NCI-H82 treated with DMSO at 0.1 percent for 48 hours (cell line): ENCODE data around the gene ZNF652.
"Not testable (repeated sequence)": the region's sequence is repeated elsewhere in the genome, so short reads cannot be mapped to it uniquely, and the experiment has no call there.

Experiments
- DNase-seq: peaks from one replicate; lab custom pipeline; 2025; ENCODE audit not compliant: unreplicated experiment; lab: John Stamatoyannopoulos, UW

Gene ZNF652

DNA sequence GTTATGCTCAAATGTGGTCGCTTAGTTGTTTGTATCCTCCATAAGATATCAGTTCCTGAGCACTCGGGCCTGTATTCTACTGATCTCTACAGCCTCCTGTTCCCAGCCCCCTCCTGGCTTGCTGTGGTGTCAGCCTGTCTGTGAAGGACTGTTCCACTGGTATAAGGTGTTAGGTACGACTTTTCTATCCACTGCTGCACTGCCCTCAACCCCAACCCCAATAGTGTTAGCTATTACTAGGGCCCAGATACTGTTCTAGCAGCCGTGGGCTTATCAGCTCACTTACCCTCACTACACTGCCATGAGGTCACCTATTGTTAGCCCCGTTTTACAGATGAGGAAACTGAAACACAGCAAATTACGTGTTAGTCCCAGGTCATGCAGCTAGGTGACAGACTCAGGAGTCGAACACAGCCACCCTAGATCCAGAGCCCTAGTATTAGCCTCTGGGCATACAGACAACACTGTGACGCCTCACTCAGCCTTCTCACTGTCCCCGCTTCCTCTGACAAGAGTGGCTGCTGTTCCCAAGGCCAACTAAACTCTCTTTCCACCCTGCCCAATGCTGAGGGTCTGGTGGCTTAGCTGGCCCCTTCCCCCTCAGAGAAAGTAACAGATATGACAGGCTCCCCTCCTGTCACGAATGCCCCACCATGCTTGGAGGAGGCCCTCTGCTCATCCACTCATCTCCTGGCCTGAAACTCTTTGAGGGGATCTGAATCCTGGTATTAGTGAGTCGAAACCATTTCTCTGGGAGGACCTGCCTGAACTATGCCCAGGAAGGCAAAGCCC is 25.6 kb upstream of the ZNF652 start:
- DNase-seq, result no peak

DNA sequence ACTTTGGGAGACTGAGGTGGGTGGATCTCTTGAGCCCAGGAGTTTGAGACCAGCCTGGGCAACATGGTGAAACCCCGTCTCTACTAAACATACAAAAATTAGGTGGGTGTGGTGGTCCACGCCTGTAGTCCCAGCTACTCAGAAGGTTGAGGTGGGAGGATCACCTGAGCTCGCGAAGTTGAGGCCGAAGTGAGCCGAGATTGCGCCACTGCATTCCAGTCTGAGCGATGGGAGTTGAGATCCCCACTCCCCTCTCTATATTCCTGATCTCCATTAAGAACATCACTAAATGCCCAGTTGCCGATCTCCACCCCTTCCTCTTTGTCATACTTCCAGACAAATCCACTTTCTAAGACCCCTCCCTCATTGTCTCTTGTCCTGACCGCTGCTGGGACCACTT is 24.3 kb upstream of the ZNF652 start:
- no peak for DNase-seq

DNA sequence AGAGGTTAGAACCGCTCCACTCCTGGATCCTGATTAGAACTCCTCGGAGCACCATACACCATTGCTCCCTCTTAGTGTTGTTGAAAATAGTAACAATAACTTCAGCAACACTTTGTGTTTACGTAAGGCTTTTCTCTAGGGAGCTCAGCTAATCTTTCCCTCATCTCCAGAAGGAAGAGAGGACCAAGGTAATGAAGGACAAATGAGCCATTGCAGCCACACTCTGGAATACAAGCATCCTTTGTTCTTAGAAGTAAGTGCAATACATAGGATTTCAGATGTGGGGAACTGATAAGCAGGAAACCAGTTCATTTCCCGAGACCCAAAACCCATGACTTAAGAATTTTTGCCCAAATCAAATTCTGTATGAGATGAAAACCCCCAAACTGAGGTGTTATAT is 22.9 kb upstream of the ZNF652 start:
- no peak for DNase-seq

DNA sequence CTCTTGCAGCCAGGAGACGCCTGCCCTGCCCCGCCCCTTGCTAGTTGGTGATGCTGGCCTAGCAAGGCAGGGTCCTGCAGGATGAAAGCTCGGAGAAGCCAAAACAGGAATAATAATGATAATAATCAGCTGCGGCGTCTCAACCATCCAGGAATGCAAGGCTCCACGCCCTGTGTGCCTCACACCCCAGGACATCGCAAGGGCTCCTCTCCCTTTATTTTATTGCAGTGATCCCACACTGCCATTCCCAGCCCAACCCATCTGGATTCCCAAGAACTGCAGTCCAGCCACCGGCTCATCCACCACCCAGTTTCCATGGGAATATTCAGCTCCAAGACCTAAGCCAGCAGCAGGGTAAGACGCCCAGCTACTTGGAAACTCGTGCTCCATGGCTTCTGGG is 21.0 kb upstream of the ZNF652 start:
- DNase-seq, result no peak

DNA sequence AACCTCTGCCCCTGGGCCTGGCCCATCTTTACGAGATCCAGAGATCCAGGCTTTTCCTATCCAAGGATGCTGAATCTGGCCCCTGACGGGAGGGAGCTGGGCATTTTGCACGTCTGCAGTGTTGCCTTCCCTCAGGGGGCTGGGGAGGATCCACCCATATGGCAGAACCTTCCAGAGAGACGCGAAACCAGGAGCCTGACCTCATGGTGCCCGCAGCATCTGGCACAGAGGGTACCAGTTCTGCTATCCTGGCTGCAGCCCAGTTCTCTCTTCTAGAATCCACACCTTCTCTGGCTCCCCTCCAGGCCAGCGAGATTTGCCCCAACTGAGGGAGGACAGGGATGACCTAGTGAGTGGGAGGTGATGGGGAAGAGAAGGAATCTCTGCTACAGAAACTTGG is 20.5 kb upstream of the ZNF652 start:
- no peak for DNase-seq

DNA sequence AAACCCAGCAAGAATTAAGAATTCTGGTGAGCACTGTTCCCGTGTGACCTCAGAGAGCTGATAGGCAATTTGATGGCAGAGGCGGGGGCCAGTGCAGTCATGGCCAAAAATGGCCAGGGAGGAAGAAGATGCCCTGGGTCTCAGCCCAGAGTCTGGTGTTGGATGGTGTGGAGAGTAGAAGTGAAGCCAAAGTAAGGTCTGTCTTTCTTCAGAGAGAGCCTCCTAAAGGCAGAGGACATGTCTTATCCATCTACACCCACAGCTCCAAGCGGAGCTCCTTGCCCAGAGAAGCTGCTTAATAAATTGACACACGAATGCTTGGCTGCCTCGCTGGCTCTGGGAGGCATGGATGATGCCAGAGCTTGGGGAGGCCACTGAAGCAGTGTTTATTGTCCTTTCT is 19.7 kb upstream of the ZNF652 start:
- DNase-seq, result no peak

DNA sequence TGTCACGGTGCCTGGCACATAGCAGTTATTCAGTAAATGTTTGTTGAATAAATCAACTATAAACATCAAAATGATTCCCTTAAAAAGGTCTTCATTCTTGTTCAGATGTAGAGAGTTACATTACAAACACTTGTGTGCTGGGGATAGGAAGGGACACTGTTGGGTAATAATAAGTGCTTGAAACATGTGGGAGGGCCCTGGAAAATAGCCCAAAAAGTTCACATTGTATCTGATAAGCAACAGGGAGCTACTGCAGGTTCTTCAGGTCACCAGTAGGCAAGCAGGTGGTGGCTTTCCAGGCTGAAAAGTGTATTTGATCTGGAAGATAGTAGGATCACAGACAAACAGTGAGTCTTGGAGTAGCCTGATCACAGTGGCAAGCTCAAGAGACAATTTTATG is 19.0 kb upstream of the ZNF652 start:
- DNase-seq, result no peak

DNA sequence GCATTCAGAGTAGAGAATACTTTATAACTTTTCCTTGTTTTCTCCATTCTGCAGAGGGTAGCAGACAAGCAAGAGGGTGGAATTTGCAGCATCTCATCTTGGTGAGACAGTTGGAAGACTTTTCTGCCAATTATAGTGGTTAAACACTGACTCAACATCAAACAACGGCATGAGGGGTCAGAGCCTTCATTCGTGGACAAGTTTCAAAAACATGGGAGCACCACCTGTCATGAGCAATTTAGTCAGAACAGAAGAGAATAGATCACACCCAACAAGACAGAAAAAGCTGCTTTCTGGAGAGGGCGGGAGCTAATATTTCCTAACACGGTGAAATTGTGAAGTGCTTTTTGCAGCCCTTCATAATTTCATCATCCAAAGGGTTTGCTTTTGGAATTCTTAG is 17.9 kb upstream of the ZNF652 start:
- DNase-seq, result no peak

DNA sequence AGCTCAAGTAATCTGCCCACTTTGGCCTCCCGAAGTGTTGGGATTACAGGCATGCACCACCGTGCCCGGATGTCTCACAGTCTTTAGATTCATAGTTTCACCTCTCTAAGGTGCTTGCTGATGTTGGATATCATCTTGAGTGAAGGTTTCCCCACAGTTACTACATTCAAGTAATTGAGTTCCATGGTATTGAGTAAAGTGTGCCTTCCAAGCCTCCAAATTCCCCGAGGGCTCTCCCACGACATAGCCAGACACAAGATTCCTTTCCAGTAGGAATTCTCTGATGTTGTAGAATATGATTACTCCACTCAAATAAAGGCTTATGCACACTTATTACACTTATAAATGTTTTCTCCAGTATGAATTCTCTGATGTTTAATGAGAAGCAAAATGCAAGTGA is 16.3 kb upstream of the ZNF652 start:
- no peak for DNase-seq

DNA sequence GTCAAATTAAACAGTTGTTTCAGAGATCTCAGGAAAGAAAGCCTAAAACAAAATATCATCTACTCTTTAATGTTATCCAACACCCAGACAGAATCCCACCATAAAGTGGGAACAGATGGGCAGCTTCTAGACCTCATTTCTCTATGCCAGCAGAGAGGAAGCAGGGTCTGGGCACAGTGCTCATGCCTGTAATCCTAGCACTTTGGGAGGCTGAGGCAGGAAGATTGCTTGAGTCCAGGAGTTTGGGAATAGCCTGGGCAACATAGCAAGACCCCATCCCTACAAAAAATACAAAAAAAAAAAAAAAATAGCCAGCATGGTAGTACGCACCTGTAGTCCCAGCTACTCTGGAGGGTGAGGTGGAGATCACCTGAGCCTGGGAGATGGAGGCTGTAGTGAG is 13.5 kb upstream of the ZNF652 start:
- no peak for DNase-seq

DNA sequence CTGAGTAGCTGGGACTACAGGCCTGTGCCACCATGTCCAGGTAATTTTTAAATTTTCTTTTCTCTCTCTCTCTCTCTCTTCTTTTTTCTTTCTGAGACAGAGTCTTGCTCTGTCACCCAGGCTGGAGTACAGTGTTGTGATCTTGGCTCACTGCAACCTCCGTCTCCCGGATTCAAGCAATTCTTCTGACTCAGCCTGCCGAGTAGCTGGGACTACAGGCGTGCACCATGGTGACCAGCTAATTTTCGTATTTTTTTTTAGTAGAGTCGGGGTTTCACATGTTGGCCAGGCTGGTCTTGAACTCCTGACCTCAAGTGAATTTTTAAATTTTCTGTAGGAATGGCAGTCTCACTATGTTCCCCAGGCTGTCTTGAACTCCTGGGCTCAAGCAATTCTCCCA is 11.1 kb upstream of the ZNF652 start:
- no peak for DNase-seq

DNA sequence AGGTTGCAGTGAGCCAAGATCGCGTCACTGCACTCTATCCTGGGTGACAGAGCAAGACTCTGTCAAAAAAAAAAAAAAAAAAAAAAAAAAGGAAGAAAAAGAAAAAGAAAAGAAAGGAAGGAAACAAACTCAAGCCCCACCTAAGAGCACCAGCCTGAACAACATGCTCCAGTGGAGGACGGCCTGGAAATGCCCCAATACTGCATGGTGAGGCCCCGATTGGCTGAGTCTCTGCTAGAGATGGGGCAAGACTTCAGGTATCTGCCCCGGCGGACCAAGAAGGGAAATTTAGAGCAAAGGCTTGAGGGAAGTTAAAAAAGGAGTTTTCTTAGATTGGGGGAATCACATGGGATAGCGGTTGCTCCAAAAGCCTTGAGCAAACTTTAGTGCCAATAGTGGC is 10.4 kb upstream of the ZNF652 start:
- DNase-seq, result no peak

DNA sequence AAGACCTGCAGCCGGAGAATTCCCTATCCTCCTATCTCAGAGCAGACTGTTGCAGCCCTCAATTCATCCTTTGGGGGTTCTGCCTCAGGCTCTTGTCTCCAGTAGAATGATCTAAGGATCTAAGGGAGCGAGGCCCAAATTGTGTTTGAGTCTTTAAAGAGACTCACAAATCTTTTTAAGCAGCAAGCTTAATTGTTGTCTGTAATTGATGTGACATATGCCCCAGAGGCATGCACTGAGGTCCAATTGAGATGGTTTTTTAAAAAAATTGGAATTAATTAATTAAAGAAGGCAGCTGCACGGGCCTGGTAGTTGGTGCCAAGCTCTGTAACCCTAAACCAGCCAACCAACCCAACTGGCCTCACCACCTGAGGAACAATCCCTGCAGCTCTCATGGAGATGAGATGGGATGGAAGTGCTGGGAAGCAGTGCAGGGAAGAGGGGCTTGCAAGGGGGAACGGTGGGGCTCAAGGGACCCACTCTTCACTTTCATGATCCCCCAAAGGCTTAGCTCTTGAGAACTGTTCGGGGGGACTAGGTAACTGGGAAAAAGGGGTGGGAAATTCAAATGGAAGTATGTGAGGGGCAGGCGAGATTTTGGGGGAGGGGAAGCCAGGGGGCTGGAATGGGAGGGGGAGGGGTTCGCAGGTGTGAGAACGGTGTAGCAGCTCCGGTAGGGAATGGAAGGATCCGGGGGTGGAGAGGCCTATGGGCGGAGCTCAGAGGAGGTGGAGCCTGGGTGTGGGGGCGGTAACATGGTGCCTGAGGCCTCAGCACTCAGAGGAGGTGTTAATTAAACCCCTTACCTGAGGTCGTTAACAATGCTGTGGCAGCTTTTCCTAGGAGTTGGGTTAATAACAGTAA is 9.2 kb upstream of the ZNF652 start:
- no peak for DNase-seq

DNA sequence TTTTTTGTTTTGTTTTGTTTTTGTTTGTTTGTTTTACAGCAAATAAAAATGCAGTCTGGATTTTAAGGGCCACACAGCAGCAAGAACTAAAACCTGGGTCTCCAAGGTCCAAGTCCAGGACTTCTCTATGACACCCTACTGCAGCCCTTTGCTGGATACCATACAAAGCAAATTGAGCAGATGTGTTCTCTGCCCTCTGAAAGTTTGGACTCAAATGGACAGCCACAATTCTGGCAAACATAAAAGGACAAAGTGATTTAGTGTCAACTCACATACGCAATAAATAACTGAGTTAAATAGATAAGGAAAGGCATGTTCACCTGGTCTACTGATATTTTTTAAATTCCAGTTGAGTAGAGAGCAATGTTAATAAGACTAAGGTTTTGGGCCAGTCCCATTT is 7.7 kb upstream of the ZNF652 start:
- no peak for DNase-seq

DNA sequence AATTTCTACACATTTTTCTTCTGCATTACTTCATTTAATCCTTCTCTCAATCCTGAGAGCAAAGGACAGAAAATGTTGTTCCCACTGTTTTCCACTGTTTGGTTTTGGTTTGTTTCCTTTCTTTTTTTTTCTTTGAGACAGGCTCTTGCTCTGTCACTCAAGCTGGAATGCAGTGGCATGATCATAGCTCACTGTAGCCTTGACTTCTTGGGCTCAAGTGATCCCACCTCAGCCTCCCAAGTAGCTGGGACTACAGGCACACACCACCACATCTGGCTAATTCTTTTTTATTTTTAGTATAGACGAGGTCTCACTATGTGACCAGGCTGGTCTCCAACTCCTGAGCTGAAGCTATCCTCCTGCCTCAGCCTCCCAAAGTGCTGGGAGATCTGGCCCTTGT is 7.0 kb upstream of the ZNF652 start:
- no peak for DNase-seq

DNA sequence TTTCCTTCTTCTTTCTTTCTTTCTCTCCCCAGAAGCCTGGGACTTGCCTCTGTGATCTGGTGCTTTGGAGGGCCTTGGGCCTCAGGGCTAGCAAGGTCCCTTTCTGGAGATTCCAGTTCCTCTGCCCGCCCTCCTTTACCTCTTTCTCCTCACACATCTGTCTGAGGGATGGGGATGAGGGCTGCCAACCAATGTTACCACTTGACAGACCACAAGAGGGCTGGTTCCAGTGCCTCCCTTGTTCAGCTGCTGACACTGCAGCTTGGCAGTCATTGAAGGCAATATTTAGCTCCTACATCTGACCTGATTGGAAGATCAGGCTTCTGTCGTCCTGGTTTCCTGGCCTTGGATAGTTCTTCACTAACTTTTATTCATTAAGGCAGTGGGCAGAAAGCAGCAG is 3.6 kb upstream of the ZNF652 start:
- DNase-seq, result no peak

DNA sequence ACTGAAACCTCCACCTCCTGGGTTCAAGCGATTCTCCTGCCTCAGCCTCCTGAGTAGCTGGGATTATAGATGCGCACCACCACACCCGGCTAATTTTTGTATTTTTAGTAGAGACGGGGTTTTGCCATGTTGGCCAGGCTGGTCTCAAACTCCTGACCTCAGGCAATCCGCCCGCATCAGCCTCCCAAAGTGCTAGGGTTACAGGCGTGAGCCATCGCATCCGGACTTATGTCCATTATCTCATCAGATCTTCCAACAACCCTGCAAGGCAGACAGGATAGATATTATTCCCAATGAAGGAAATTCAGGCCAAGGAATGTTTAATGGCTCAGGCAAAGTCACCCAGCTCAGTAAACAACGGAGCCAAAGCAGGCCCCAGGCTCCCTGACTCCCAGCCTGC is 3.1 kb upstream of the ZNF652 start:
- DNase-seq, result not testable (repeated sequence)

DNA sequence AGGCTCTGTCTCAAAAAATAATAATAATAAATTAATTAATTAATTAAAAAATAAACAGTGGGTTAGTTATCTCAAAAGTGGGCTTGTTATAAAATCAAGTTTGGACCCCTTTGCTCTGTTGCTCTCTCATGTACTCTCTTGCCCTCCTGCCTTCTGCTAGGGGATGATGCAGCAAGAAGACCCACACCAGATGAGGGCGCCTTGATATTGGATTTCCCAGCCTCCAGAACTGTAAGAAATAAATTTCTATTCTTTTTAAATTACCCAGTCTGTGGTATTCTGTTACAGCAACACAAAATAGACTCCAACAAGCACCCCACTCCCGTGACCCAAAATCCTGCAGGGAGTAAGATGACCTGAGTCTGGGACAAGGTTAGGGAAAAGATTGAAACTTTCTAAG is 2.1 kb upstream of the ZNF652 start:
- no peak for DNase-seq

DNA sequence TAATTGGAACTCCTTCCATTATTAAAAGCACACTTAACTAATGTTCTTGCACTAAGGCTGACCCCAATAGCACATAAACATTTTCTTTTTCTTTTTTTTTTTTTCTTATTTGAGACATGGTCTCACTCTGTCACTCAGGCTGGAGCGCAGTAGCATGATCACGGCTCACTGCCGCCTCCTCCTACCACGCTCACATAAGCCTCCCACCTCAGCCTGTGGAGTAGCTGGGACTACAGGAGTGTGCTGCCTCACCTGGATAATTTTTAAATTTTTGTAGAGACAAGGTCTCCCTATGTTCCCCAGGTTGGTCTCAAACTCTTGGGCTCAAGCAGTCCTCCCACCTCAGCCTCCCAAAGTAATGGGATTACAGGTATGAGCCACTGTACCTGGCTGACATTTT is 1.2 kb upstream of the ZNF652 start:
- DNase-seq, result no peak

DNA sequence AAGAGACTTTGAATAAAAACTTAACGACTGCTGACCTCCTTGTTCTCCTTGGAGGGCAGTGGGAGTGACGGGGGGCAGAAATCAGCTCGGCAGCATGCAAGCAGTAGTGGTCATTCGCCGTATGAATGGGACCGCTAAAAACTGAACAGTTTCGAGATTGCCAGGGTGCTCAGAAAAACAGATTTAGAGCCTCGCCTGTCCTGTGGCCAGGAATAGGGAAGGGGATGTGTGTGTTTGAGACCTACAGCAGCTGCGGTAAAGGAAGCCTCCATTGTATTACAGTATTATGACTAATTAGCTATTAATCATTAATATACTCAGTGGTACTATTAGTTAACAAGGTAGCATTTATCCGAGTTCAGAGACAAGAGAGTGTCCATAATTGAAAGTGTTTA is 670 bp upstream of the ZNF652 start:
- no peak for DNase-seq

DNA sequence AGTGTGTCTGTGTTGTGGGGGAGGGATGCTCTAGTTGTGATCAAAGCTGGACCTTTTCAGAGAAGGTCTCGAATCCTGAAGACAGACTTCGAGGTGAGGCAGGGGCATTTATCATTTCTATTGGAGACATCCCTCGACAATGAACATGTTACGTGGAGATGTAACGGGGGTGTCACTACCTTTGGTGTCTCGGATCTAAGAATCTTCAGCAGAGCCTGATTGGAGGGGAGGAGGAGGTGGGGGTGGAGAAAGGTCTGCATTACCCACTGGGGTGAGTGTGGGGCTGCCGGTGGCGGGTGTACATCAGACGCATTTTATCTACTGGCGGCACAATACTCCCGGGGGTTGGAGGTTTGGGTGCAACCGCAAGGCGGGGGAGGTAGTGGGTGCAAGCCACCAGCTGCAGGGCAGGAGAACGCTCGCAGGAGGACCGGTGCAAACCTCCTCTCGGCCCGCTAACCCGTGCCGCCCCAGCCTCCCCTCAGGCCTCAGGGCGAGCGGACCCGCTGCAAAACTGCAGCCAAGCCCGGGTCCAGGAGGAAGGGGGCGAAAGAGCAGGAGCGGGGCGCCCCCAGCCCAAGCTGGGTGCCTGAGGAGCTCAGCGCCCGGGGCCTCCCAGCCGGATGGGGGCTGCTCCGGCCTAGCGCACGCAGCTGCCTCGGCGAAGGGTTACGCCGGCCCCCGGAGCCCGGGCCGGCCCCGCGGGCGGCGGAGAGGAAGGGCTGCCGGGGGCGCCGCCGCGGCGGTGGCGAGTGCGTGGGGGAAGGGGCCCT is 735 bp downstream of the ZNF652 start:
- DNase-seq, result no peak

DNA sequence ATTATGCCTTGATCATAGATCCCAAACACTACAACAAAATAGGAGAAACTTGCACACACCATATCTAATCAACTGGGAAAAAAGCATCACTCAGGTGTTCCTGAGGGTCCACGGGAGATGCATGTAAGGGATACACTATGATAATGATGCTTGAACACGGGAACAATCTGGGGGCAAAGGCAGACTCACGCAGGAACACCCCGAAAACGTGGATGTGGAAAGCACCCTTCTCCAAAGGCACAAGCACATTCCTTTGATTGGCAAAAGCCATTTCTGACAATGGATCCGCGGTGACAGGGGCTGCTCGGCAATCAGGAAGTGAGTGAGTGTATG is 1.3 kb downstream of the ZNF652 start:
- DNase-seq, result no peak
